Measurements from ENCODE around the gene SMIM36.
"Not testable (repeated sequence)": the region's sequence is repeated elsewhere in the genome, so short reads cannot be mapped to it uniquely, and the experiment has no call there.

The SMIM36 gene

DNA sequence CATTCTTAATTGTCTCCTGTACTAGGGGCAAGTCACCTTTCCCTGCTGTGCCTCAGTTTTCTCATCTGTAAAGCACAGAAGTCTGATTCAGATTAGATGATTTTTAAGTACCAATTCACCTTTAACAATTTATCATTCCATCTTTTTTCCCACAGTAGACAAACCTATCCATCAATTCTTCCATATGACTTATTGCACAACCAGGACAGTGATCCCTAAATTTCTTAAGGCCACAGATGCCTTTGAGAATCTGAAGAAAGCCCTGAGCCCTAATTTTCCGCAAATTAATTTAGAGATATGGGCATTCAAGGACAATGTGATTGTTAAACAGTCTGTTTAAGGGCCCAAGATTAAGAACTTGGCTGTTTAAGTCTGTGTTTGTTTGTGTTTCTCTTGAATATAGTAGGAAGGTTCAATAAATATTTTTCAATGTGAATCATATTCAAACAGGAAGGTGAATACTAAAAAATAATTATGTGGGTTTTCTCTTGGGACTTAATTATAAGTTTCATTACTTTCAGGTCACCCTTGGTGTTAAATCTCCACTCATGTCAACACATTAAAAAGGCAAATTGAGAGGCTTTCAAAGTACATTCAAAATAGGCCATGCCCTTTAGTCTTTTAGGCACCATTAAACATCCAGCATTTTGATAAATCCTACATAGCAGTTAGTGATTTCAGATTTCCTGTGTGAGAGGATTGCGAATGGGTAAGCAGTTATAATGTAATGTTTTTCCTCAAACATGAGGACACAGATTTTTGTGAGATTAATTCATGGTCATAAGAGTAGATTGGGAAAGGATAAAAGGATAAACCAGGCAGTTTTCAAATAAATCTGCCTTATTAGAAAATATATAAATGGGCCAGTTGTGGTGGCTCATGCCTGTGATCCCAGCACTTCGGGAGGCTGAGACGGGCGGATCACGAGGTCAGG, 54.7 kb downstream of the SMIM36 start:
- Mint-ChIP-seq H3K27ac (no peak overlapping the region), H3K4me3 (no peak overlapping the region), H3K4me1 (peaks cover 23% of the 10 kb centered on the region), H3K27me3 (no peaks in the 10 kb centered on the region), H3K9me3 (peaks cover 2% of the 10 kb centered on the region), H3K36me3 (no peaks in the 10 kb centered on the region)
- DNase-seq = no peak
- CTCF ChIA-PET = no interaction called here

GRCh38 chr17:55454906-55455474, 56.3 kb downstream of the SMIM36 start:
- Mint-ChIP-seq H3K9me3 (peaks cover 2% of the 10 kb centered on the region), H3K27ac (no peak overlapping the region), H3K27me3 (peaks cover 4% of the 10 kb centered on the region), H3K4me3 (no peak overlapping the region), H3K4me1 (peaks cover 30% of the 10 kb centered on the region), H3K36me3 (no peaks in the 10 kb centered on the region)
- DNase-seq = no peak
- CTCF ChIA-PET = no interaction called here

GRCh38 chr17:55453839-55454557, 57.3 kb downstream of the SMIM36 start:
- H3K9me3 Mint-ChIP-seq = peaks cover 2% of the 10 kb centered on the region
- CTCF ChIA-PET = no interaction called here
- no peak for DNase-seq
- peaks cover 27% of the 10 kb centered on the region for H3K4me1 Mint-ChIP-seq
- no peaks in the 10 kb centered on the region for H3K36me3 Mint-ChIP-seq
- no peak overlapping the region for H3K4me3 Mint-ChIP-seq
- no peak overlapping the region for H3K27ac Mint-ChIP-seq
- H3K27me3 Mint-ChIP-seq = peaks cover 9% of the 10 kb centered on the region

DNA sequence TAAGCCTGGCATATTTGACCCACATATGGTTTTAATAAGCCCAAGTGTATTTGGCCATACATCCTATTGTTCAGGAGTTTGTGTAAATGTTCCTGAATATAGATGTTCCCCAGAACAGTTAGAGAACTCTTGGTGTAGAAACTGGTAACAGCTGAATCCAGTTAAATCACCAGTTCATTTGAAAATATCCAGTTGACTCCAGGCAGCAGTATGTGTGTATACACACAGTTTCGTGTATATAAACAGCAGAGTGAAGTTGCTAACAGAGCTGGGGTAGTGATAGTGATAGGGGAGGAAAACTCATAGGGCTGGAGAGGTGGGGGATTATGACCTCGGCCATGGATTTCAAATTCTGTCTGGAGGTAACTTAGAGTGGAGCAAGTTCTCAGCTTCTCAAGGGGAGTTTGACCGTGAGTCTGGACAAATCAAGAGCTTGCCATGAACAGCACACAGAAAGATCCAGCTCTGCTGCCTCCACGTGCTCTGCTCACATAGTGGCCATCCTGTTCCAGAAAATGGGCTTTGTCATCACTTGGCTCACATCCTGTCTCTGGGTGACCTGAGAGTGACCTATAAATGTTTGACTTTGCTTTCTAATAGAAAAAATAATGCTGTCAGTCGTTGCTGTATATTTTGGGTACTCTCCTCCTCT, 59.0 kb downstream of the SMIM36 start:
- CTCF ChIA-PET = no interaction called here

GRCh38 chr17:55451758-55452138, 59.5 kb downstream of the SMIM36 start:
- H3K36me3 Mint-ChIP-seq = no peaks in the 10 kb centered on the region
- no peak for DNase-seq
- CTCF ChIA-PET = no interaction called here
- peaks cover under 1% of the 10 kb centered on the region for H3K9me3 Mint-ChIP-seq
- H3K4me3 Mint-ChIP-seq = no peak overlapping the region
- no peak overlapping the region for H3K27ac Mint-ChIP-seq
- H3K4me1 Mint-ChIP-seq = peaks cover 19% of the 10 kb centered on the region
- H3K27me3 Mint-ChIP-seq = peaks cover 9% of the 10 kb centered on the region

More for the DNA sequence above, 59.0 kb downstream of the SMIM36 start:
- H3K27me3 Mint-ChIP-seq = peaks cover 9% of the 10 kb centered on the region
- H3K4me1 Mint-ChIP-seq = peaks cover 19% of the 10 kb centered on the region
- peaks cover 2% of the 10 kb centered on the region for H3K9me3 Mint-ChIP-seq
- no peak overlapping the region for H3K4me3 Mint-ChIP-seq
- no peak overlapping the region for H3K27ac Mint-ChIP-seq
- no peaks in the 10 kb centered on the region for H3K36me3 Mint-ChIP-seq
- no peak for DNase-seq

GRCh38 chr17:55451203-55451641, 60.0 kb downstream of the SMIM36 start:
- Mint-ChIP-seq H3K36me3 (no peaks in the 10 kb centered on the region), H3K4me1 (peaks cover 19% of the 10 kb centered on the region), H3K9me3 (no peaks in the 10 kb centered on the region), H3K27ac (no peak overlapping the region), H3K4me3 (no peak overlapping the region), H3K27me3 (peaks cover 9% of the 10 kb centered on the region)
- DNase-seq = no peak
- CTCF ChIA-PET = no interaction called here

DNA sequence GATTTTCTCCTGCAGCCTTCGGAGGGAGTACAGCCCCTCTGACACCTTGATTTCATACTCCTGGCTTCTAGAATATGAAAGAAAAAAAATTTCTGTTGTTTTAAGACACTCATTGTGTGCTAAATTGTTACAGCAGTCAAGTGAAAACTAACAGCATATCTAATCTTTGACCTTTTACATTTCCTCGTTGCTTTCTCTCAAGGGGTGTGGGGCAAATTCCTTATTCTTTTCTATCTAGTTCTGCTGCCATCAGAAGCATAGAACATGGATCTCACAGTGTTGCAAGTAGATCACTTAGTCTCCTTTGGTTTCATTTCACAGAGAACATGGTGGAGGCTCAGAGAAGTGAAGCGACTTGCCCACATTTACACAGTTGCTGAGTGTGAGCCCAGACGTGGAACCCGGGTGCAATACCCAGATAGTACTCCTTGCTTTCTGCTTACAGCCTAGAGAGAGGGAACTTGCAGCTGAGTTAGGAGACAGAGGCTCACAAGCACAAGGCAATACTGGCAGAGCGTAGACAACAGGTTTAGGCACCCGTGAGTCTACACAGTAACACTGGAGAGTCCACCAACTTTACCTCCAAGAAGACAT, 60.9 kb downstream of the SMIM36 start:
- CTCF ChIA-PET = no interaction called here

DNA sequence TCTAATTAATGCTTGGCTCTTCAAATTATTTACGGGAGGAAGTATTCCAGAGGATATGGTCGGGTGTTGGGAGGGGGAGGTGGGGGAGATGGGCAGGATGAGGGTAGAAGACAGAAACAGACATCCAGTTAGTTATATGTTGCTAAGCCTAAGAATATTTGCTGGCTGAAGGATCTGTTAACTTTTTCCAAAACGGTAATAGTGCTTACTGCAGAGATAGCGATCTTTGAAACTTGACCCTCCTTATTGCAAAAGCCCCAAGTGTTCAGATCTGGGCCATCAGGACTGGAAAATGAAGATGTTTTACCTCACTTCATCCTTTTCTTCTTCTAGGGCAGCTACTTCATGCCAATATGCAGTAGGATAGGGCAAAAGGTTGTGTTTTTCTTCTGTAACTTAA, 62.6 kb downstream of the SMIM36 start:
- no peak for DNase-seq
- no peaks in the 10 kb centered on the region for H3K36me3 Mint-ChIP-seq
- peaks cover 19% of the 10 kb centered on the region for H3K4me1 Mint-ChIP-seq
- no peaks in the 10 kb centered on the region for H3K9me3 Mint-ChIP-seq
- H3K27me3 Mint-ChIP-seq = peaks cover 15% of the 10 kb centered on the region
- no peak overlapping the region for H3K4me3 Mint-ChIP-seq
- no peak overlapping the region for H3K27ac Mint-ChIP-seq
- CTCF ChIA-PET = interaction anchor here (0.6 kb wide), 1 partner anchor 456 kb away, joined by 4 read pairs; no protein-coding TSS in a partner anchor

More for the DNA sequence above, 60.9 kb downstream of the SMIM36 start:
- Mint-ChIP-seq H3K27ac (no peak overlapping the region), H3K36me3 (no peaks in the 10 kb centered on the region), H3K4me3 (no peak overlapping the region), H3K4me1 (peaks cover 19% of the 10 kb centered on the region), H3K27me3 (peaks cover 15% of the 10 kb centered on the region), H3K9me3 (no peaks in the 10 kb centered on the region)
- no peak for DNase-seq

DNA sequence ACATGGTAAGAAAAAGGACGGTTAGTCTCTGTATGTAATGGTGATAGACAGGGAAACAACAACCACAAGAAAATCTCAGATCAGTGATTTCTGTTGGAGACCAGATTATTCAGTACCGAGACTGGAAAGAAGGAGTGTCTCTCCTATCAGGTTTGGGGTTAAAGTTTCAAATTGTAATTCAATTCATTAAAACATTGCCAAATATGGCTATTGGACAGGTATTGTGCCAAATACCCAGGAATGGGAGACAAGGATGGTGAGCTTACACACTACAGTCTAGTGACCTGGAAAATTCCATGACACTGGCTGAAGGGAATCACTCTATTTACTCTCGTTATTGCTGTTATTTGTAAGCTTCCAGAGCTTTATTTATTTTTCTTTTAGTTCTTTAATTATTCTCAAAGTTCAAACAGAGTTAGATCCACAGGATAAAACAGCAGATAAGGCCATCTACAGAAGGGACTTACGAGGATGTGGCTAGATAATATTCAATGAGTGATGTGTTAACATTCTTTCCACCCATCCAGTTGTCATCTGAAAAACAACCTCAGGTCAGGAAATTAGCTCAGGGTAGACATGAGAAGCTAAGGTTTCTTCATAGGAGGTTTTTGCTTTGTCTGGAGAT, 64.6 kb downstream of the SMIM36 start:
- CTCF ChIA-PET = interaction anchor here (1.4 kb wide), 1 partner anchor 14 kb away, joined by 4 read pairs; no protein-coding TSS in a partner anchor
- Mint-ChIP-seq H3K9me3 (no peaks in the 10 kb centered on the region), H3K27me3 (peaks cover 19% of the 10 kb centered on the region), H3K27ac (no peak overlapping the region), H3K4me1 (peaks cover 8% of the 10 kb centered on the region), H3K36me3 (no peaks in the 10 kb centered on the region), H3K4me3 (no peak overlapping the region)
- DNase-seq = no peak

- CTCF ChIA-PET = interaction anchor here (1.4 kb wide), 1 partner anchor 13 kb away, joined by 4 read pairs; no protein-coding TSS in a partner anchor
- not testable (repeated sequence) for DNase-seq, H3K4me3 Mint-ChIP-seq, H3K4me1 Mint-ChIP-seq, H3K27ac Mint-ChIP-seq, H3K9me3 Mint-ChIP-seq, H3K36me3 Mint-ChIP-seq
- peaks cover 18% of the 10 kb centered on the region for H3K27me3 Mint-ChIP-seq
Observed at GRCh38 chr17:55446004-55446403, 65.2 kb downstream of the SMIM36 start.

- CTCF ChIA-PET = no interaction called here
- H3K27ac Mint-ChIP-seq = no peak overlapping the region
- DNase-seq = no peak
- H3K36me3 Mint-ChIP-seq = no peaks in the 10 kb centered on the region
- no peaks in the 10 kb centered on the region for H3K4me1 Mint-ChIP-seq
- H3K4me3 Mint-ChIP-seq = no peak overlapping the region
- no peaks in the 10 kb centered on the region for H3K9me3 Mint-ChIP-seq
- peaks cover 21% of the 10 kb centered on the region for H3K27me3 Mint-ChIP-seq
Observed at GRCh38 chr17:55444471-55445441, 66.5 kb downstream of the SMIM36 start.

DNA sequence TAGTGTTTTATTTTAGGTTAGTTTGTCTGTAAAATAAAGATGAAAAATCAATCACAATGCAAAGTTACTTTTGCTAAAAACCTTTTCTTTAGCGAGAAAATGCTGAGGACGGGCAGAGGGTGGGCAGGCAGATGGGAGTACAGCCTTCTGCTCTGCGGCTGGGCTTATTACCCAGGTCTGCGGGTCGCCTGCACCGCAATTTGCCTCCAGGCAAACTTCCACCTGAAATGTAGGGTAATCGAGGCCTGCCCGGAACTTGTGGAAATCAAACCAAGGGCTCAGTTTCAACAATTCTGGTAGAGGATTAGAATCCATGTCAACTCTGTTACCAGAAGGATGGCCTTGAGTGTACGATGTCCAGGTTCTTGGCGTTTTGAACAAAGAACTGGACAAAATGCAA, 67.3 kb downstream of the SMIM36 start:
- H3K4me1 Mint-ChIP-seq = no peaks in the 10 kb centered on the region
- no peaks in the 10 kb centered on the region for H3K36me3 Mint-ChIP-seq
- no peak for DNase-seq
- no peak overlapping the region for H3K4me3 Mint-ChIP-seq
- no peaks in the 10 kb centered on the region for H3K9me3 Mint-ChIP-seq
- peaks cover 16% of the 10 kb centered on the region for H3K27me3 Mint-ChIP-seq
- CTCF ChIA-PET = no interaction called here
- no peak overlapping the region for H3K27ac Mint-ChIP-seq
